ENCODE results near the gene ARHGAP22. TPM values are rescaled to one million over a fixed set of nuclear protein-coding genes. Genes with fewer than 3 reads are reported as not detected.
A peak's percentile ranks its signal among the peaks of the same experiment; 100 is the strongest.

ARHGAP22 gene
- total and polyA plus RNA-seq, 2 of the 4 experiments (the other 2 are of a cell fraction): 28.3 to 30.2 TPM

DNA sequence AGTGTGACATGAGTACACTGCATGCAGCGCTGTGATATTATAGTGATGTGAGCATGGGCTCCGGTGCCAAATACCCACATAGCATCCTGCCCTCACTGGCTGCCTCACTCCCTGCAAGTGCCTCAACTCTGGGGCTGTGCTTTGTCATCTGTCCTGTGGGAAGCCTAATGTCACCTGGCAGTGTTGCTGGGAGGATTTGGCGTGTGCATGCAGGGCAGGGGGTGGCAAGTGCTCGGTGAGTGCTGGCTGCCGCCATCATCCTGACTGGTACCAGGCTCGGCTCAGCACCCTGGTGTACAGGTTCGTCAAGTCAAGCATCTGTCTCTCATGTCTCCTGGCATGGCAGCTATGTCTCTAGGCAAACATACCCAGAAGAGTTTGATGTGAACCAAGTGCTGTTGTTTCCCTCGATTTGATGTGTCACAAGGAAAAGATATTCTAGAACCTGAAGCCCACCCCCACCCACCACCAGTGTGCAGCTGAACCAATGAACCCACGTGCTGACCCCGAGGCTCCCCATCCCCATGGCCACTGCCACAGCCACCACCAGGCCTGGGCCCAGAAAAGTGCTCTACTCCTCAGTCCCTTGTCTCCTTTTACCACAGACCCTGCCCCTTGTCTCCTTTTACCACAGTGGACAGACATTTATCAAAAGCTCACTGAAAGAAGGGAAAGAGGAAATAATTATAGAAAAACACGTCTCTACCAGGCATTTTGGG lies 162.6 kb downstream of the ARHGAP22 start (continued):
- TF ChIP-seq, protein P1, sequence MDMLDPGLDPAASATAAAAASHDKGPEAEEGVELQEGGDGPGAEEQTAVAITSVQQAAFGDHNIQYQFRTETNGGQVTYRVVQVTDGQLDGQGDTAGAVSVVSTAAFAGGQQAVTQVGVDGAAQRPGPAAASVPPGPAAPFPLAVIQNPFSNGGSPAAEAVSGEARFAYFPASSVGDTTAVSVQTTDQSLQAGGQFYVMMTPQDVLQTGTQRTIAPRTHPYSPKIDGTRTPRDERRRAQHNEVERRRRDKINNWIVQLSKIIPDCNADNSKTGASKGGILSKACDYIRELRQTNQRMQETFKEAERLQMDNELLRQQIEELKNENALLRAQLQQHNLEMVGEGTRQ (IDR thresholded peaks at IDR 0.05; ENCODE audit: low read depth, low read length): no peak

DNA sequence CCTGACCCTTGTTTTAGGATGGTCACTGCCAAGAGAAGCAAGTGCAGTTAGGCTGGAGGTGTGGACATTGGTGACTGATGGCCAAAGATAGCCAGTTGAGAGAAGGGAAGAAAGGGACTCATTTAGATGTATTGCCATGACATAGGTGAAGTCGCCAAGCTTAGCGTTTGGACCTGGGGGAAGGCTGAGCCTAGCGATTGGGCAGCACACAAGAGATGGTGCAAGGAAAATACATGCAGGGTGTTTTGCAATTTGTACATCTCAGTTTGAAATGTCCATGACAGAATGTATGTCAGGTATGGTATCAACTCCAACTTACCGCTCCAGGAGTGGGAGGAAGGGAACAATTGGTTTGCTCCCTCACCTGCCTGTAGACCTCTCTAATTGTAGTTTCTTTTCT lies 164.1 kb downstream of the ARHGAP22 start:
- H3K4me2 ChIP-seq (ENCODE audit: low read depth, low read length): no peak overlapping the region
- no peak overlapping the region for H2AK9ac ChIP-seq (replicated peaks; ENCODE audit: low read depth, low read length, poor library complexity)
- H3K79me1 ChIP-seq (ENCODE audit: low read depth in 1 of 2, low read length in 2 of 2): peaks cover 0 to 20% of the 10 kb centered on the region in 2 experiments; a peak in 1 of 4 replicates
- H3K18ac ChIP-seq (ENCODE audit: low read depth, low read length): no peak overlapping the region
- H3K9me1 ChIP-seq (ENCODE audit: insufficient read depth, low read length): peaks cover 18% of the 10 kb centered on the region
- CTCF ChIA-PET: no interaction called here
- intact Hi-C loops (cut with micrococcal nuclease) (loop anchor here (5.0 kb wide), 2 partner anchors 78 to 217 kb away; no protein-coding TSS in a partner anchor), dilution Hi-C loops (cut with HindIII; ENCODE audit: low sequenced_read_pairs, unreplicated experiment) (no loop called here), in situ Hi-C loops (cut with MboI; ENCODE audit: low sequenced_read_pairs) (no loop called here)
- no peak overlapping the region for H4K8ac ChIP-seq (ENCODE audit: low read depth in 2 of 2, low read length in 2 of 2)
- no peak overlapping the region for H2BK5ac ChIP-seq (ENCODE audit: low read depth, low read length, poor library complexity, severe bottlenecking)
- peaks cover 4% of the 10 kb centered on the region; the same call in 1 of the 2 replicates for H4K20me1 ChIP-seq (ENCODE audit: insufficient read depth, low read length)
- no peak overlapping the region for H4K91ac ChIP-seq (ENCODE audit: insufficient read depth, low read depth, low read length)
- no peak overlapping the region for H3K9ac ChIP-seq (ENCODE audit: low read depth, low read length)
- H3K23ac ChIP-seq (ENCODE audit: low read depth, low read length): no peak overlapping the region
- H3K27me3 ChIP-seq (ENCODE audit: control insufficient read depth, insufficient read depth, low read length): no peaks in the 10 kb centered on the region
- H3K4me3 ChIP-seq (ENCODE audit: insufficient read depth, low read depth, low read length): no peak overlapping the region
- H3K9me3 ChIP-seq (ENCODE audit: control insufficient read depth, insufficient read depth, low read length): no peaks in the 10 kb centered on the region
- H3K4me1 ChIP-seq (ENCODE audit: control insufficient read depth, insufficient read depth, low read length): peaks cover 8% of the 10 kb centered on the region
- no peak for DNase-seq
- TF ChIP-seq FOS (IDR thresholded peaks at IDR 0.05; ENCODE audit: low read depth, low read length) (no peak), MAFK (IDR thresholded peaks at IDR 0.05; ENCODE audit: low read depth, low read length) (no peak)
- TF ChIP-seq, protein P2, sequence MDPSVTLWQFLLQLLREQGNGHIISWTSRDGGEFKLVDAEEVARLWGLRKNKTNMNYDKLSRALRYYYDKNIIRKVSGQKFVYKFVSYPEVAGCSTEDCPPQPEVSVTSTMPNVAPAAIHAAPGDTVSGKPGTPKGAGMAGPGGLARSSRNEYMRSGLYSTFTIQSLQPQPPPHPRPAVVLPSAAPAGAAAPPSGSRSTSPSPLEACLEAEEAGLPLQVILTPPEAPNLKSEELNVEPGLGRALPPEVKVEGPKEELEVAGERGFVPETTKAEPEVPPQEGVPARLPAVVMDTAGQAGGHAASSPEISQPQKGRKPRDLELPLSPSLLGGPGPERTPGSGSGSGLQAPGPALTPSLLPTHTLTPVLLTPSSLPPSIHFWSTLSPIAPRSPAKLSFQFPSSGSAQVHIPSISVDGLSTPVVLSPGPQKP (IDR thresholded peaks at IDR 0.05; ENCODE audit: borderline replicate concordance, low read depth, low read length): no peak
- TF ChIP-seq, protein P1 (IDR thresholded peaks at IDR 0.05; ENCODE audit: low read depth, low read length): no peak
- H2AK5ac ChIP-seq (ENCODE audit: low read depth, low read length): peak overlapping the region; percentile 11; the same call in 1 of the 2 replicates
- peaks cover 2% of the 10 kb centered on the region for H3K36me3 ChIP-seq (ENCODE audit: control insufficient read depth, insufficient read depth, low read length)
- no TSS peak for BruUV-seq (replicated peaks)
- H2BK15ac ChIP-seq (ENCODE audit: low read depth, low read length): no peak overlapping the region
- no peak for ATAC-seq (ENCODE audit: low read depth)
- POLR2A ChIA-PET (ENCODE audit: unreplicated experiment): no interaction called here
- no peak overlapping the region for H2AFZ ChIP-seq (replicated peaks; ENCODE audit: low read length, poor library complexity)
- no peak overlapping the region for H3K27ac ChIP-seq (ENCODE audit: insufficient read depth, low read length)
- no peak overlapping the region for H4K5ac ChIP-seq (ENCODE audit: low read depth, low read length)
- no peak overlapping the region for H2BK120ac ChIP-seq (ENCODE audit: low read depth, low read length)
- H3K14ac ChIP-seq (replicated peaks; ENCODE audit: low read depth, low read length): no peak overlapping the region
- H3K4ac ChIP-seq (ENCODE audit: low read depth, low read length): no peak overlapping the region
- no peak overlapping the region; the same call in 1 of the 2 replicates for H2BK20ac ChIP-seq (ENCODE audit: low read depth, low read length)
- 96% methylated on average over 3 of the region's 4 CpGs; no CpG with 5 or more reads in 1 of the 2 experiments for WGBS, 2 experiments (ENCODE audit: extremely low coverage in 2 of 2, insufficient read length in 1 of 2)
- no peak overlapping the region for H3K56ac ChIP-seq (ENCODE audit: extremely low read depth, insufficient read depth, low read length)

Measured in IMR-90 (cell line).